ENCODE measurements around the gene ZFP30.
"Not testable (repeated sequence)": the region's sequence is repeated elsewhere in the genome, so short reads cannot be mapped to it uniquely, and the experiment has no call there.

ZFP30 gene

GRCh38 chr19:37655301-37655688 lies at the start of gene ZFP30:
Gene ZFP30 (minus strand): TSS chr19:37655465. CDS start chr19:37647822, 7,643 bp downstream.
- peak; percentile 60 for DNase-seq (ENCODE audit: low read depth, low spot score)

GRCh38 chr19:37699057-37699456 lies 43.8 kb upstream of the ZFP30 start:
- DNase-seq (ENCODE audit: low read depth, low spot score) = no peak

- no peak for DNase-seq (ENCODE audit: low read depth, low spot score)
These were observed 43.0 kb upstream of the ZFP30 start for GRCh38 chr19:37698216-37698615.

GRCh38 chr19:37695144-37695899 lies 40.1 kb upstream of the ZFP30 start:
- no peak for DNase-seq (ENCODE audit: low read depth, low spot score)

- DNase-seq (ENCODE audit: low read depth, low spot score) = no peak
These were observed 37.8 kb upstream of the ZFP30 start for GRCh38 chr19:37692956-37693620.

GRCh38 chr19:37691881-37692504 lies 36.7 kb upstream of the ZFP30 start:
- peak; percentile 55 for DNase-seq (ENCODE audit: low read depth, low spot score)

- DNase-seq (ENCODE audit: low read depth, low spot score) = no peak
These were observed 28.3 kb upstream of the ZFP30 start for GRCh38 chr19:37683520-37683919.

GRCh38 chr19:37669450-37669914 lies 14.2 kb upstream of the ZFP30 start:
- DNase-seq (ENCODE audit: low read depth, low spot score) = no peak

GRCh38 chr19:37657157-37657556 lies 1.9 kb upstream of the ZFP30 start:
- DNase-seq (ENCODE audit: low read depth, low spot score) = not testable (repeated sequence)

GRCh38 chr19:37655689-37656371 lies 565 bp upstream of the ZFP30 start:
- DNase-seq (ENCODE audit: low read depth, low spot score) = peak; percentile 36

GRCh38 chr19:37654629-37655300 lies 500 bp downstream of the ZFP30 start:
- no peak for DNase-seq (ENCODE audit: low read depth, low spot score)

GRCh38 chr19:37654118-37654517 lies 1.1 kb downstream of the ZFP30 start:
- no peak for DNase-seq (ENCODE audit: low read depth, low spot score)

GRCh38 chr19:37635076-37636056 lies 19.9 kb downstream of the ZFP30 start:
- no peak for DNase-seq (ENCODE audit: low read depth, low spot score)

- DNase-seq (ENCODE audit: low read depth, low spot score) = no peak
These were observed 60.3 kb downstream of the ZFP30 start for GRCh38 chr19:37594982-37595382.

GRCh38 chr19:37594304-37594981 lies 60.8 kb downstream of the ZFP30 start, which contains the start of the genes ZNF540 and ZNF571:
Gene ZNF540 (plus strand): TSS chr19:37594876. CDS start chr19:37598448, 3,572 bp downstream.
Gene ZNF571 (minus strand): TSS chr19:37594792. CDS start chr19:37586676, 8,116 bp downstream.
- DNase-seq (ENCODE audit: low read depth, low spot score) = peak; percentile 65

- DNase-seq (ENCODE audit: low read depth, low spot score) = no peak
These were observed 61.3 kb downstream of the ZFP30 start for GRCh38 chr19:37593996-37594303.

- no peak for DNase-seq (ENCODE audit: low read depth, low spot score)
These were observed 71.9 kb downstream of the ZFP30 start for GRCh38 chr19:37583340-37583739.

- no peak for DNase-seq (ENCODE audit: low read depth, low spot score)
These were observed 83.1 kb downstream of the ZFP30 start for GRCh38 chr19:37572203-37572602.

GRCh38 chr19:37565370-37565669 lies 89.9 kb downstream of the ZFP30 start:
- no peak for DNase-seq (ENCODE audit: low read depth, low spot score)

Measured in smooth muscle cell of the brain vasculature (primary cell).